Nephron (organoid): Measurements from ENCODE around the gene ZNF786.
"Not testable (repeated sequence)": the region's sequence is repeated elsewhere in the genome, so short reads cannot be mapped to it uniquely, and the experiment has no call there.

Experiments used
- H3K27ac Mint-ChIP-seq, 3 experiments: 2 replicates each; pipeline ENCODE4 v1.8.0; 2020; ENCODE audit warnings: mixed read lengths in 3 of 3, mild to moderate bottlenecking in 2 of 3, moderate library complexity in 1 of 3
- H3K27me3 Mint-ChIP-seq: 2 replicates; pipeline ENCODE4 v1.8.0; 2021; ENCODE audit warnings: low read depth, mild to moderate bottlenecking, moderate library complexity, mixed read lengths
- H3K36me3 Mint-ChIP-seq: 2 replicates; pipeline ENCODE4 v1.8.0; 2020; ENCODE audit warnings: low read depth, mixed read lengths
- H3K4me1 Mint-ChIP-seq: 2 replicates; pipeline ENCODE4 v1.8.0; 2020; ENCODE audit warnings: mixed read lengths
- H3K4me3 Mint-ChIP-seq, 3 experiments: 2 replicates each; pipeline ENCODE4 v1.8.0; 2020; ENCODE audit warnings: mild to moderate bottlenecking in 3 of 3, mixed read lengths in 3 of 3, moderate library complexity in 2 of 3
- H3K9me3 Mint-ChIP-seq: 2 replicates; pipeline ENCODE4 v1.8.0; 2020; ENCODE audit warnings: mixed read lengths
- CTCF ChIP-seq, 3 experiments: fragments of 200-600 bp; sonication (generic); IDR thresholded peaks; one replicate each; pipeline ENCODE4 v1.5.0; 2021; ENCODE audit warnings: antibody characterized with exemption in 3 of 3; ENCODE audit not compliant: unreplicated experiment in 3 of 3

Gene ZNF786

GRCh38 chr7:149071182-149071635, 19.3 kb downstream of the ZNF786 start:
- H3K4me3 Mint-ChIP-seq, result no peak overlapping the region
- H3K27ac Mint-ChIP-seq, result no peak overlapping the region
- no peak for TF ChIP-seq CTCF (IDR thresholded peaks at IDR 0.05; ENCODE audit: unreplicated experiment in 3 of 3)
- no peaks in the 10 kb centered on the region for H3K27me3 Mint-ChIP-seq
- H3K36me3 Mint-ChIP-seq, result peaks cover 43% of the 10 kb centered on the region
- no peaks in the 10 kb centered on the region for H3K9me3 Mint-ChIP-seq
- no peaks in the 10 kb centered on the region for H3K4me1 Mint-ChIP-seq

GRCh38 chr7:149070372-149071125, 20.0 kb downstream of the ZNF786 start:
- H3K4me3 Mint-ChIP-seq, result no peak overlapping the region
- no peak overlapping the region for H3K27ac Mint-ChIP-seq
- H3K27me3 Mint-ChIP-seq, result no peaks in the 10 kb centered on the region
- peaks cover 43% of the 10 kb centered on the region for H3K36me3 Mint-ChIP-seq
- TF ChIP-seq CTCF (IDR thresholded peaks at IDR 0.05; ENCODE audit: unreplicated experiment in 3 of 3), result no peak
- H3K4me1 Mint-ChIP-seq, result no peaks in the 10 kb centered on the region
- H3K9me3 Mint-ChIP-seq, result no peaks in the 10 kb centered on the region

- Mint-ChIP-seq H3K27me3 (no peaks in the 10 kb centered on the region), H3K4me1 (peaks cover 5% of the 10 kb centered on the region), H3K36me3 (peaks cover 33% of the 10 kb centered on the region), H3K9me3 (no peaks in the 10 kb centered on the region), H3K27ac (peak overlapping the region; percentile 21 to 62 (median 56)), H3K4me3 (peak overlapping the region; percentile 53 to 78 (median 66))
- no peak for TF ChIP-seq CTCF (IDR thresholded peaks at IDR 0.05; ENCODE audit: unreplicated experiment in 3 of 3)
These were observed 22.6 kb downstream of the ZNF786 start for GRCh38 chr7:149067869-149068268.

- H3K9me3 Mint-ChIP-seq, result no peaks in the 10 kb centered on the region
- H3K36me3 Mint-ChIP-seq, result peaks cover 7% of the 10 kb centered on the region
- H3K4me3 Mint-ChIP-seq, result peak overlapping the region; percentile 64 to 81 (median 76)
- peaks cover 12% of the 10 kb centered on the region for H3K4me1 Mint-ChIP-seq
- H3K27ac Mint-ChIP-seq, result peak overlapping the region; percentile 37 to 70 (median 51)
- TF ChIP-seq CTCF (IDR thresholded peaks at IDR 0.05; ENCODE audit: unreplicated experiment in 3 of 3), result no peak
- H3K27me3 Mint-ChIP-seq, result no peaks in the 10 kb centered on the region
These were observed 27.0 kb downstream of the ZNF786 start for GRCh38 chr7:149063476-149063875.

- not testable (repeated sequence) for H3K27me3 Mint-ChIP-seq, H3K36me3 Mint-ChIP-seq, H3K27ac Mint-ChIP-seq, H3K9me3 Mint-ChIP-seq
- H3K4me3 Mint-ChIP-seq, result peak overlapping the region in 2 of 3 experiments; percentile 53 to 76
- H3K4me1 Mint-ChIP-seq, result peaks cover 12% of the 10 kb centered on the region
These were observed 28.2 kb downstream of the ZNF786 start for GRCh38 chr7:149062217-149062899.

GRCh38 chr7:149060156-149060555, 30.4 kb downstream of the ZNF786 start:
- TF ChIP-seq CTCF (IDR thresholded peaks at IDR 0.05; ENCODE audit: unreplicated experiment in 3 of 3), result no peak
- no peaks in the 10 kb centered on the region for H3K36me3 Mint-ChIP-seq
- peaks cover 10% of the 10 kb centered on the region for H3K4me1 Mint-ChIP-seq
- H3K9me3 Mint-ChIP-seq, result peaks cover 4% of the 10 kb centered on the region
- H3K27ac Mint-ChIP-seq, result peak overlapping the region in 2 of 3 experiments; percentile 84 to 85
- peak overlapping the region in 1 of 3 experiments; percentile 2 for H3K4me3 Mint-ChIP-seq
- peaks cover 3% of the 10 kb centered on the region for H3K27me3 Mint-ChIP-seq
